ENCODE measurements around the gene ENTR1.

DNA sequence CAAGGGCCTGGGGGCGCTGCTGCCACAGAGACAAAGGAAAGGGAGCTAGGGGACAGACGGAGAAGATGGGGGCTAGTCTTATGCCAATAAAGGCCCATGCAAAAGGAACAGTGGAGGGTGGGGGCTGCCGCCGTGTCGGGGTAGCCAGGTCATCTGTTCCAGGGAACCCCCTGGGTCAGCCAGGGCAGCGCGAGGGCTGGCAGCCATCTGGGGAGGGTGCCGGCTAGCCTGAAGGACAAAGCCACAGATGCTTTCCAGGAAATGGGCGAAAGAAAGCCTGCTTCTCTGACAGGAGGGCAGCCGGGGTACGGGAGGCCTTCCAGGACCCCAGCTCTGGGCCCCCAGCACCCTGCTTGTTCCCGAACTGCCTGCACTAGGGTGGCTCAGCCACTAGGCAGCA lies 35.3 kb downstream of the ENTR1 start:
- no peak for TF ChIP-seq REST (IDR thresholded peaks at IDR 0.05; ENCODE audit: low read depth)
- TF ChIP-seq TAF1 (IDR thresholded peaks at IDR 0.05; ENCODE audit: low read depth): no peak
- TF ChIP-seq FOXM1 (IDR thresholded peaks at IDR 0.05; ENCODE audit: borderline replicate concordance, low read depth): no peak
- TF ChIP-seq YY1 (IDR thresholded peaks at IDR 0.05; ENCODE audit: low read depth): no peak
- TF ChIP-seq CEBPB (IDR thresholded peaks at IDR 0.05): no peak
- TF ChIP-seq CREB1 (IDR thresholded peaks at IDR 0.05; ENCODE audit: low read depth): no peak
- TF ChIP-seq TEAD4 (IDR thresholded peaks at IDR 0.05): no peak
- TF ChIP-seq NFIC (IDR thresholded peaks at IDR 0.05): no peak
- no peak for TF ChIP-seq RAD21 (IDR thresholded peaks at IDR 0.05; ENCODE audit: low read depth)
- TF ChIP-seq, protein P1, sequence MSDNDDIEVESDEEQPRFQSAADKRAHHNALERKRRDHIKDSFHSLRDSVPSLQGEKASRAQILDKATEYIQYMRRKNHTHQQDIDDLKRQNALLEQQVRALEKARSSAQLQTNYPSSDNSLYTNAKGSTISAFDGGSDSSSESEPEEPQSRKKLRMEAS (IDR thresholded peaks at IDR 0.05): no peak

Data from Ishikawa (cell line).